Measurements from ENCODE around the gene STARD13. TPM values are rescaled to one million over a fixed set of nuclear protein-coding genes. Genes with fewer than 3 reads are reported as not detected.

The STARD13 gene
- total RNA-seq, 1 experiment from 2014 or later: 38.7 TPM

- DNase-seq (ENCODE audit: low read depth): no peak
These were observed 138.5 kb downstream of the STARD13 start for GRCh38 chr13:33146843-33147611.

GRCh38 chr13:33145667-33146066, 139.9 kb downstream of the STARD13 start:
- DNase-seq (ENCODE audit: low read depth): no peak

GRCh38 chr13:33144358-33144784, 141.2 kb downstream of the STARD13 start:
- DNase-seq (ENCODE audit: low read depth): no peak

GRCh38 chr13:33139780-33140535, 145.6 kb downstream of the STARD13 start:
- DNase-seq (ENCODE audit: low read depth): peak; percentile 42

- DNase-seq (ENCODE audit: low read depth): no peak
These were observed 146.4 kb downstream of the STARD13 start for GRCh38 chr13:33139184-33139583.

- DNase-seq (ENCODE audit: low read depth): no peak
These were observed 147.1 kb downstream of the STARD13 start for GRCh38 chr13:33138441-33138840.

GRCh38 chr13:33137721-33138120, 147.8 kb downstream of the STARD13 start:
- DNase-seq (ENCODE audit: low read depth): no peak

GRCh38 chr13:33135097-33135496, 150.5 kb downstream of the STARD13 start:
- DNase-seq (ENCODE audit: low read depth): no peak

- no peak for DNase-seq (ENCODE audit: low read depth)
These were observed 151.3 kb downstream of the STARD13 start for GRCh38 chr13:33134213-33134612.

GRCh38 chr13:33132644-33133440, 152.7 kb downstream of the STARD13 start:
- no peak for DNase-seq (ENCODE audit: low read depth)

- DNase-seq (ENCODE audit: low read depth): no peak
These were observed 155.7 kb downstream of the STARD13 start for GRCh38 chr13:33129886-33130285.

GRCh38 chr13:33129094-33129832, 156.3 kb downstream of the STARD13 start:
- no peak for DNase-seq (ENCODE audit: low read depth)

- no peak for DNase-seq (ENCODE audit: low read depth)
These were observed 157.4 kb downstream of the STARD13 start for GRCh38 chr13:33128134-33128533.

GRCh38 chr13:33127009-33127551, 158.5 kb downstream of the STARD13 start:
- peak; percentile 90 for DNase-seq (ENCODE audit: low read depth)

- peak; percentile 99 for DNase-seq (ENCODE audit: low read depth)
These were observed 159.6 kb downstream of the STARD13 start for GRCh38 chr13:33125821-33126570.

- no peak for DNase-seq (ENCODE audit: low read depth)
These were observed 162.3 kb downstream of the STARD13 start for GRCh38 chr13:33123066-33123859.

- no peak for DNase-seq (ENCODE audit: low read depth)
These were observed 165.6 kb downstream of the STARD13 start for GRCh38 chr13:33119856-33120543.

- DNase-seq (ENCODE audit: low read depth): no peak
These were observed 166.4 kb downstream of the STARD13 start for GRCh38 chr13:33119022-33119781.
